Tibial artery (tissue), 4 donors: ENCODE measurements around the gene OR8B3.

Source experiments
- DNase-seq, 2 donors: peaks; one replicate each; pipeline ENCODE4 v3.0.0-alpha.2; 2019
- H3K27ac ChIP-seq, 2 donors: fragments of 200-600 bp; sonication (generic) in 1 of 2; 1 replicate in 1 of 2; 2 replicates in 1 of 2; pipeline ENCODE4 v1.5.1; 2018 to 2019; ENCODE audit warnings: mild to moderate bottlenecking in 1 of 2
- H3K27me3 ChIP-seq, 2 donors: fragments of 200-600 bp; sonication (generic) in 1 of 2; one replicate each; pipeline versions ENCODE4 v1.5.1 to v1.6.0; 2016 to 2019
- H3K36me3 ChIP-seq, 3 donors: fragments of 200-600 bp; sonication (generic) in 2 of 3; one replicate each; pipeline ENCODE4 v1.5.1; 2016 to 2019; ENCODE audit warnings: mild to moderate bottlenecking in 2 of 3
- H3K4me1 ChIP-seq, 4 donors: fragments of 200-600 bp; sonication (generic) in 2 of 4; 1 replicate in 3 of 4; 2 replicates in 1 of 4; pipeline ENCODE4 v1.5.1; 2016 to 2019
- H3K4me3 ChIP-seq, 2 donors: fragments of 200-600 bp; sonication (generic) in 1 of 2; 1 replicate in 1 of 2; 2 replicates in 1 of 2; pipeline ENCODE4 v1.5.1; 2018 to 2019; ENCODE audit warnings: mild to moderate bottlenecking in 2 of 2
- H3K9me3 ChIP-seq, 3 donors: fragments of 200-600 bp; sonication (generic) in 1 of 3; one replicate each; pipeline ENCODE4 v1.5.1; 2016 to 2019
- intact Hi-C: fragments of 100-400 bp; cut with DNase I; formaldehyde crosslinking; loops from one replicate; pipeline ENCODE4 v1.15.0; 2023; ENCODE audit warnings: low total_unique reads
- TF ChIP-seq, protein P1 (sequence below), 2 experiments: fragments of 200-600 bp in 1 of 2; fragments of 450-650 bp in 1 of 2; IDR thresholded peaks; one replicate each; pipeline ENCODE4 v1.5.1; 2017 to 2019; ENCODE audit warnings: antibody characterized with exemption in 2 of 2, mild to moderate bottlenecking in 1 of 2, moderate library complexity in 1 of 2

OR8B3 gene

DNA sequence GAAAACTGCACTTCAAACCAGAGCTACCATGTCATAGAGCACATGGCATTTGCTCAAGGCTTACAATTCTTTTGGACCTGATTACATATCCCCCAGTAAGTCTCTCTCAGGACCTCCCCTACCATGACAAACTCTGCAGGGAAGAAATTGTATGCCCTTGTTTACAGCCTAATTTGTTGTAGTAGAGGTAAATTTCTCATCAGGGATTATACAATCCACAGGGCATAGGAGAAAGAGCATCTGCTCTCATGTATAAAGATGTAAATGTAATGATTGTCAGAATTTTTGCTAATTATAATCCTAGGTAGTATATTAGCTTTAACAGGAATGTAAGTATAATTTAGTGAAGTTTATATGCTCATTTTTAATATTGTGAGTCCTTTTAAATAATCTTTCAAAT lies at the start of gene OR8B3:
OR8B3 (minus strand) TSS at position 101 of the 400 bp plus-strand sequence. CDS start 1,673 bp downstream, outside the sequence.
- no peaks in the 10 kb centered on the region for H3K4me1 ChIP-seq
- H3K4me3 ChIP-seq = no peak within 1 kb of the TSS
- intact Hi-C loops = no loop called here
- H3K36me3 ChIP-seq = no peaks in the 10 kb centered on the region
- TF ChIP-seq, protein P1, sequence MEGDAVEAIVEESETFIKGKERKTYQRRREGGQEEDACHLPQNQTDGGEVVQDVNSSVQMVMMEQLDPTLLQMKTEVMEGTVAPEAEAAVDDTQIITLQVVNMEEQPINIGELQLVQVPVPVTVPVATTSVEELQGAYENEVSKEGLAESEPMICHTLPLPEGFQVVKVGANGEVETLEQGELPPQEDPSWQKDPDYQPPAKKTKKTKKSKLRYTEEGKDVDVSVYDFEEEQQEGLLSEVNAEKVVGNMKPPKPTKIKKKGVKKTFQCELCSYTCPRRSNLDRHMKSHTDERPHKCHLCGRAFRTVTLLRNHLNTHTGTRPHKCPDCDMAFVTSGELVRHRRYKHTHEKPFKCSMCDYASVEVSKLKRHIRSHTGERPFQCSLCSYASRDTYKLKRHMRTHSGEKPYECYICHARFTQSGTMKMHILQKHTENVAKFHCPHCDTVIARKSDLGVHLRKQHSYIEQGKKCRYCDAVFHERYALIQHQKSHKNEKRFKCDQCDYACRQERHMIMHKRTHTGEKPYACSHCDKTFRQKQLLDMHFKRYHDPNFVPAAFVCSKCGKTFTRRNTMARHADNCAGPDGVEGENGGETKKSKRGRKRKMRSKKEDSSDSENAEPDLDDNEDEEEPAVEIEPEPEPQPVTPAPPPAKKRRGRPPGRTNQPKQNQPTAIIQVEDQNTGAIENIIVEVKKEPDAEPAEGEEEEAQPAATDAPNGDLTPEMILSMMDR (IDR thresholded peaks at IDR 0.05) = no peak
- H3K27ac ChIP-seq = no peak within 1 kb of the TSS
- H3K9me3 ChIP-seq = no peaks in the 10 kb centered on the region
- H3K27me3 ChIP-seq = no peaks in the 10 kb centered on the region
- no peak for DNase-seq

- intact Hi-C loops = no loop called here
- no peaks in the 10 kb centered on the region for H3K27me3 ChIP-seq
- TF ChIP-seq, protein P1 (IDR thresholded peaks at IDR 0.05) = no peak
- no peaks in the 10 kb centered on the region for H3K36me3 ChIP-seq
- H3K4me1 ChIP-seq = no peaks in the 10 kb centered on the region
- no peak overlapping the region for H3K27ac ChIP-seq
- H3K4me3 ChIP-seq = no peak overlapping the region
- DNase-seq = no peak
- no peaks in the 10 kb centered on the region for H3K9me3 ChIP-seq
Observed at GRCh38 chr11:124446916-124447315, 48.1 kb upstream of the OR8B3 start.

- H3K36me3 ChIP-seq = no peaks in the 10 kb centered on the region
- H3K9me3 ChIP-seq = no peaks in the 10 kb centered on the region
- TF ChIP-seq, protein P1 (IDR thresholded peaks at IDR 0.05) = no peak
- no peak within 1 kb of the TSS for H3K4me3 ChIP-seq
- no peaks in the 10 kb centered on the region for H3K4me1 ChIP-seq
- intact Hi-C loops = no loop called here
- no peaks in the 10 kb centered on the region for H3K27me3 ChIP-seq
- no peak within 1 kb of the TSS for H3K27ac ChIP-seq
- no peak for DNase-seq
Observed at GRCh38 chr11:124445646-124446150, 46.9 kb upstream of the OR8B3 start, which contains the start of gene OR8B8. Gene OR8B8, minus strand, starts transcription at chr11:124445696. Its CDS starts 4,611 bp downstream, at chr11:124441085.

DNA sequence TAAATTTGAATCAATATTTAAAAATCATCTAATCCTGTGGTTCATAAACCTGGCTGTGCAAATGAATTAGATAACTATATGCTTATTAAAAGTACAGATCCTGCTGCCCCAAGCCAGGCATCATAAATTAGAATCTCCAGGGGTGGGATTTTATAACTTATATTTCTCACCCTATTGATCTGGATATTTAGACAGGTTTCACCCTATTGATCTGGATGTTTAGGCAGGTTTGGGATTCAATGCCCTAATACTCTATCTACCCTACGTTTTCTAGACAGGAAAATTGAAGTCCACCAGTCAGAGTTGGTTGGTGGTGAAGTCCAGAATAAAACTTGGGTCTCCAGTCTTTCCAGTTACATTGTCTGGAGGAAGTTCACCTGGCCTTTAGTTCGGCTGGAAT lies 44.0 kb upstream of the OR8B3 start:
- H3K36me3 ChIP-seq = no peaks in the 10 kb centered on the region
- no peak overlapping the region for H3K4me3 ChIP-seq
- TF ChIP-seq, protein P1 (IDR thresholded peaks at IDR 0.05) = no peak
- H3K27me3 ChIP-seq = no peaks in the 10 kb centered on the region
- H3K27ac ChIP-seq = no peak overlapping the region
- DNase-seq = no peak
- H3K4me1 ChIP-seq = no peaks in the 10 kb centered on the region
- H3K9me3 ChIP-seq = no peaks in the 10 kb centered on the region
- intact Hi-C loops = no loop called here

- TF ChIP-seq, protein P1 (IDR thresholded peaks at IDR 0.05) = no peak
- Histone ChIP-seq H3K4me1 (no peaks in the 10 kb centered on the region), H3K4me3 (no peak overlapping the region), H3K27ac (no peak overlapping the region), H3K36me3 (no peaks in the 10 kb centered on the region), H3K9me3 (no peaks in the 10 kb centered on the region), H3K27me3 (no peaks in the 10 kb centered on the region)
- intact Hi-C loops = no loop called here
- no peak for DNase-seq
Observed at GRCh38 chr11:124442442-124442841, 43.6 kb upstream of the OR8B3 start.

DNA sequence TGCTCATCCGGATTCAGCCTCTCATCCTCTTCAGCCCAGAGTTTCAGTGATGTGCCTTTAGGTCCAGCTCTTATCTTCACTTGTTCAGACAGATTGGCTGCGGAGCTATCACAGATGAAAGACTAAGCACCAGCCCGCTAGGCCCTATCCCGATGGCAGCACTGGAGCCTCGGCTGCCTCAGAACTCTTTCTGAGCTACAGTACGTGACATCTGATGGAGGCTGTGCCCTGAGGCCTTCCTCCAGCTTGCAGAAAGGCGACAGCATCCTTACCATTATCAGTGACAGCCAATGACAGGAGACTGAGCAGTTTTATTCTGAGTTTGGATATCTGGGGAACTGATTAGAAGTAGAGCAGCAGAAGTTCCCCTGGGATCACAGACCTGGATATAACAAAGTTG lies 42.7 kb upstream of the OR8B3 start:
- Histone ChIP-seq H3K27ac (no peak overlapping the region), H3K36me3 (no peaks in the 10 kb centered on the region), H3K27me3 (no peaks in the 10 kb centered on the region), H3K4me3 (no peak overlapping the region), H3K9me3 (no peaks in the 10 kb centered on the region), H3K4me1 (no peaks in the 10 kb centered on the region)
- no peak for DNase-seq
- TF ChIP-seq, protein P1 (IDR thresholded peaks at IDR 0.05) = no peak
- intact Hi-C loops = no loop called here
